Activated gamma-delta T cell treated with anti-CD3 and anti-CD28 coated beads, Interleukin-2, amount 50 U/mL, for 16 hours (primary cell): ENCODE measurements around the gene GADL1.

Source experiments
- DNase-seq: peaks from one replicate; pipeline ENCODE4 v3.0.0-alpha.2; 2020; ENCODE audit warnings: low read depth

Gene GADL1

DNA sequence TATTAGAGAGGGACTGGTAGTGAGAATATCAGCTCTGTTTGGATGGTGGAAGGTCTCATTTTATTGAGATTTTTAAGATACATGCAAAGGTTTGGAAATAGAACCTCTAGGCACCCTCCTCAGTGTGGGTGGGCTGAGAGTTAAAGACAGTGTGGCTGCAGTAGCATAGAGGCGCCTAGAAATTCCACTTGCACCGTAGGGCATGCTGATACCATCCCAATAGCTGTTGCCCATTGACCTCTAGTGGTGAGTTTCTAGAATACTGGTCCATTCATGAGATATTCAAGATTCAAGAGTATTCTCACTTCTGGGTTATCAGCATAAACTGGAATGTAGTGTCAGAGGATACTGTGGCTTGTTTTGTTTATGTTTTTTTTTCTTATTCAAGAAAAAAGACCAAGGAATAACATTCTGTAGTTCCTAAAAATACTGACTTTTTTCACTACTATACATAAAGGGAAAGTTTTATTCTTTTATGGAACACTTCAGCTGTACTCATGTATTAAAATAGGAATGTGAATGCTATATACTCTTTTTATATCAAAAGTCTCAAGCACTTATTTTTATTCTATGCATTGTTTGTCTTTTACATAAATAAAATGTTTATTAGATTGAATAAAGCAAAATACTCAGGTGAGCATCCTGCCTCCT lies 200.9 kb downstream of the GADL1 start:
- DNase-seq: no peak

- DNase-seq: no peak
These were observed 201.8 kb downstream of the GADL1 start for GRCh38 chr3:30692498-30693130.

GRCh38 chr3:30691944-30692343 lies 202.5 kb downstream of the GADL1 start:
- DNase-seq: no peak

- no peak for DNase-seq
These were observed 203.1 kb downstream of the GADL1 start for GRCh38 chr3:30691249-30691880.

DNA sequence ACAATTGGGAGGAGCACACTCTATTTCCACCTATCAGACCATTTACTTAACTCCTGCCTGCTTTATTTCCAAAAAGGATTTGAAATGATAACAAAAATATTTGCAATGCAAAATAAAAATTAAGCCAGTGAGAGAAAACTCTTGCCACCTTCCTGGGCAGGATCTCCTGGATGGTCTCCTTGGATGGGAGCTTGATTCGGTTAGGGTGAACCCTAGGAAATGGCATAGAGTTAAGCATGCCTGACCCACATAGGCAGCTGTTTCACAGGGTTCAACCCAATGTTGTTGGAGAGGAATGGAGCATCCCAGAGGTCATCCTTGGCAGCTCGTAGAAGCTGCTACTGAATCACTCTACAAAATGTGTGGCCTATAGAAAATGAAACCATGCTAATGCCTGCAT lies 204.3 kb downstream of the GADL1 start:
- no peak for DNase-seq

GRCh38 chr3:30688776-30689641 lies 205.5 kb downstream of the GADL1 start:
- DNase-seq: no peak

DNA sequence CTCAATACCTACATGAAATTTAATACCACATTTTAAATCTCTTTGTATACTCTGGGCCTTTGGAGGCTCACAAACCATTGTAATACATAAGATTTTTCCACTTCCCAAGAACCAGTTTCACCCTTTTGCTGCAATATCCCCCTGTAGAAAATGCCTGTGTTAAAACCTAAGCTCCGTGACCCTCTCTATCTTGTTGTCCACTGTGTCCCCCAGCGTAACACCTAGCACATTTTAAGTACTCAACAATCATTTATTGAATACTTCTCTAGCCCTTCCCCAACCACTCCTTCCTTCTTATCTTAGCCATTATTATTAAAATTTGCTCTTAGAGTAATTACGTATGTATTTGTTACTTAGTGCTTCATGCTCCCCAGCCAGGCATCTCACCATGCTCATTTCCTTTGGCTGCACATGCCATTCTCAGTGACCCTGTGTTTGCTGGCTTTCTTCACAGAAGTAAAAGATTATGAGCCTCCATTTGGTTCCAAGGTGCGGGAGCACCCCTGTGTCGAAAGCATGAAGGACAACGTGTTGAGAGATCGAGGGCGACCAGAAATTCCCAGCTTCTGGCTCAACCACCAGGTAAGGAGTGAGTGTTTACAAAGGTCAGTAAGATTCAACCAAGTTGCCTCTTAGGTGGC lies 206.4 kb downstream of the GADL1 start:
- DNase-seq: no peak

- DNase-seq: no peak
These were observed 207.7 kb downstream of the GADL1 start for GRCh38 chr3:30686799-30687198.

DNA sequence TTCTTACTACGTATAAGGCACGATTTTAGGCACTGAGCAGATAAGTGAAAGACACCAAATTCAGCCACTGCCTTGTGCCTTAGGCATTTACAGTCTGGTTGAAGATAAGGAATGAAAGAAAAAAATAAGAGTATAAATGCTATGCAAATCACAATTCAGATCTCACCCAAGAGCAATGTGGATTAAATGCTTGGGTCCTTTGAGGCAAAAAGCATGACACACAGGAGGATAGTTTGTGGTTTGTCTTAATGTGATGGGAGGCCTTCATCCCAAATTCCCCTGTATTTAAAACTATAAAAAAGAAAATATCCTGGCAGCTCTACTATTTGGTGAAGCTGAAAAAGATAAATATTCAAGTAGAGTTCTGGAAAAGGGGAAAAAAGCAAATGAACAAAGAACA lies 208.3 kb downstream of the GADL1 start:
- DNase-seq: no peak

GRCh38 chr3:30685267-30685667 lies 209.2 kb downstream of the GADL1 start:
- DNase-seq: no peak

- DNase-seq: no peak
These were observed 210.1 kb downstream of the GADL1 start for GRCh38 chr3:30684356-30684755.

- DNase-seq: no peak
These were observed 210.7 kb downstream of the GADL1 start for GRCh38 chr3:30683769-30684168.

- DNase-seq: no peak
These were observed 211.9 kb downstream of the GADL1 start for GRCh38 chr3:30682434-30683155.

GRCh38 chr3:30681649-30682211 lies 212.7 kb downstream of the GADL1 start:
- DNase-seq: no peak

DNA sequence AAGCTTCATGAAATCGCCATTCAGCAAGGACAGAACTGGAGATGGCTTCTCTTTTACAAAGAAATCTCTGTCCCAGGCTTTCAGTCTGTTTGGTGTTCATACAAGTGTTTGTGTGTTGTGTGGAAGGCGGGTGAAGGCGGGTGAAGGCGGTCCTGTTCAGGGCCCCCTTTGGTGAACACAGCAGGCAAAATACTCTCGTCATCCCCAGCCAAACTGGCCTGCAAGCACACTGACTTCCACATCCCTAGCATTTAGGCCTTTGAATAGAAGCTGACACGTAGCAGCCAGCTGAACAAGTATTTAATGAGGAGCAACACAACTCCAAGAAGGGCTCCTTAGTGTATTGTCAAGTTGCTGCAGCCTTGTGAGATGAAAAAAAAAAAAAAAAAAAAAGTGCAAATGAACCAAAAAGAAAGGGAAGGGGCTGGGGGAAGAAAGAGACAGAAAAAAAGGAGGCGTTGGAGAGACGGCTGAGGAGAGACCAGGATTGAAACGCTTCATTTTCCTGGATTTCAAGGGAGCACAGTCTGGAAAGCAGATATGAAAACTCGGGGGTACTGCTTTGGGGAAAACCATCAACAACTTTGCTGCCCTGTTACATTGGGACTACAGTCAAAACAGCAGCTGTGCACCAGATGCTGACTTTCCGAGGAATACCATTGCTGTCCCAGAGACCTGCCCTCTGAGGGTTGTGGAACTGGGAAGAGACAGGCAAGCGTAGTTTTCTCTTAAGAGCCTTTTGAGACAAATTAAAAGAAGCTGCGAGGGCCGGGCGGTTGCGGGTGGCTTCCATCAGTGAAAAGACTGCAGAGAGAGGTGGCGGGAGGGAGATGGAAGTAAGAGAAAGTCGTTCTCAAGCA lies 213.4 kb downstream of the GADL1 start:
- DNase-seq: no peak

DNA sequence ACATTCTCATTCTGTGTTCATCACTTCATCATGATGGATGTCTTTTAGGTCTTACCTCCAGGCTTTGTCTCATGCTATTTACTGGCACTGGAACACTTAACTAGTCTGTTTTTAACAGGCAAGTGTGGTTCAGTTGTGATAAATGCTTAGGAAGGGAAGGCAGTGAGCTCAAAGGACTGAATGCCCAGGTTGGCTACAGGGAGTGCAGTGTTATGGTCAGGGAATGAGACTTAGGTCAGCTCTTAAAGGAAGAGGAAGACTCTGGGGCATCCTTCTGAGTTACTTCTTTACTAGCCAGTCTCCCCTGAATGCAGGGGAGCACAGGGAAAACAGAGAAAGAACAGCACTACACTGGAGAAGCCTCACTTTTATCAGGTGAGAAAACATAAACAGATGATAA lies 215.4 kb downstream of the GADL1 start:
- DNase-seq: no peak

GRCh38 chr3:30677347-30677685 lies 217.1 kb downstream of the GADL1 start:
- no peak for DNase-seq

DNA sequence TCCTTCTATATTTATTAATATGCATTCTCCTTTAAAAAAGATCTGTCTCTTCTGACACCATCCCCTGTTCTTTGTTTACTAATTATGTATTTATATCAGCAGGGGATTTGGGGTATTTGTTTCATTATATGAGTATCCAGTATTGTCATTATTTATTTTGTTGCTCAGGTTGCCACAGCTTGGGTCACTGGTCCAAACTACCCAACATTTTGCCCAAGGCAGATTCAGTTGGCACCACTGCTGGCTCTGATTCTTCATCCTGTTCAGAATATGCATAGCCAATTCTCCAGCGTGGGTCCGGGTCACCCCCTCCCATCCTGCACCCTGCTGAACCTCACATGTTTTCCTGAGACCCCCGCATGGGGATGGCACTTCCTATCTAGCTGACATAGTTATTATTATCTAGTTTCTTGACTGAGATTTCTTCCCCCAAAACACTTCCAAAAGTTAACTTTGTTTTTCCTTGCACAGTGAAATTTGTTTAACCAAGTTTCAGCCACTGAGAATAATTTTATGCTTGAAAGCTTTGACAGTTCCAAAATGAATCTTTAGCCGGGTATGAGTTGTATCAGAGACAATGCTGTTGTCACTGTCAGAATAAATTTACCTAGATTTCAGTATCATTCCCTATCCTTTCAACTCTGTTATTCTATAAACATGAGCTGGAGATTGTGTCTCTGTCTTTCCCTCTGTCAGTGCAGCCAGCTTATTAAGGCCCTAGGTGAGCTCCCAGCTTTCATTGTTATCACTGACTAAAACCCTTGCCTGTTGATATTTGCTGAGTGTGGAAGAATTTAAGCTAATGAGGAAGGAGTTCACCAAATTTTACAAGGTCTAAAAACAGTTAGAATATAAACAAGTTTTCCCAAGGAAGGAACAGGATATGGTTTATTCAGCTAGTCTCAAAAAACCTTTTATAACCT lies 217.8 kb downstream of the GADL1 start:
- DNase-seq: no peak
